Measurements from ENCODE around the gene GDI2.

Gene GDI2

GRCh38 chr10:5742116-5742515, 71.1 kb downstream of the GDI2 start:
- Histone ChIP-seq H3K27me3 (ENCODE audit: control insufficient read depth, insufficient read depth, low read length) (no peaks in the 10 kb centered on the region), H3K27ac (ENCODE audit: low read depth, low read length) (no peak overlapping the region), H3K9ac (ENCODE audit: low read length) (no peak overlapping the region), H3K4me3 (ENCODE audit: low read depth, low read length) (no peak overlapping the region), H3K9me3 (ENCODE audit: control insufficient read depth, insufficient read depth, low read depth, low read length) (no peaks in the 10 kb centered on the region), H3K36me3 (ENCODE audit: control insufficient read depth, insufficient read depth, low read length) (peaks cover 73% of the 10 kb centered on the region), H3K4me1 (ENCODE audit: control insufficient read depth, insufficient read depth, low read length) (no peaks in the 10 kb centered on the region)

GRCh38 chr10:5741276-5741675, 72.0 kb downstream of the GDI2 start:
- no peak overlapping the region for H3K27ac ChIP-seq (ENCODE audit: low read depth, low read length)
- H3K36me3 ChIP-seq (ENCODE audit: control insufficient read depth, insufficient read depth, low read length): peaks cover 70% of the 10 kb centered on the region

GRCh38 chr10:5738427-5738826, 74.8 kb downstream of the GDI2 start:
- H3K4me3 ChIP-seq (ENCODE audit: low read depth, low read length): no peak overlapping the region
- no peak overlapping the region for H3K9ac ChIP-seq (ENCODE audit: low read length)
- H3K27ac ChIP-seq (ENCODE audit: low read depth, low read length): no peak overlapping the region
- H3K36me3 ChIP-seq (ENCODE audit: control insufficient read depth, insufficient read depth, low read length): peaks cover 63% of the 10 kb centered on the region
- no peaks in the 10 kb centered on the region for H3K27me3 ChIP-seq (ENCODE audit: control insufficient read depth, insufficient read depth, low read length)
- H3K9me3 ChIP-seq (ENCODE audit: control insufficient read depth, insufficient read depth, low read depth, low read length): no peaks in the 10 kb centered on the region
- H3K4me1 ChIP-seq (ENCODE audit: control insufficient read depth, insufficient read depth, low read length): no peaks in the 10 kb centered on the region

More at GRCh38 chr10:5741276-5741675, 72.0 kb downstream of the GDI2 start:
- H3K4me1 ChIP-seq (ENCODE audit: control insufficient read depth, insufficient read depth, low read length): no peaks in the 10 kb centered on the region
- H3K9me3 ChIP-seq (ENCODE audit: control insufficient read depth, insufficient read depth, low read depth, low read length): no peaks in the 10 kb centered on the region
- H3K9ac ChIP-seq (ENCODE audit: low read length): no peak overlapping the region
- H3K4me3 ChIP-seq (ENCODE audit: low read depth, low read length): no peak overlapping the region
- no peaks in the 10 kb centered on the region for H3K27me3 ChIP-seq (ENCODE audit: control insufficient read depth, insufficient read depth, low read length)

GRCh38 chr10:5737352-5737751, 75.9 kb downstream of the GDI2 start:
- Histone ChIP-seq H3K27ac (ENCODE audit: low read depth, low read length) (no peak overlapping the region), H3K27me3 (ENCODE audit: control insufficient read depth, insufficient read depth, low read length) (no peaks in the 10 kb centered on the region), H3K9me3 (ENCODE audit: control insufficient read depth, insufficient read depth, low read depth, low read length) (no peaks in the 10 kb centered on the region), H3K4me1 (ENCODE audit: control insufficient read depth, insufficient read depth, low read length) (no peaks in the 10 kb centered on the region), H3K4me3 (ENCODE audit: low read depth, low read length) (no peak overlapping the region), H3K9ac (ENCODE audit: low read length) (no peak overlapping the region), H3K36me3 (ENCODE audit: control insufficient read depth, insufficient read depth, low read length) (peaks cover 60% of the 10 kb centered on the region)

- no peaks in the 10 kb centered on the region for H3K4me1 ChIP-seq (ENCODE audit: control insufficient read depth, insufficient read depth, low read length)
- no peak overlapping the region for H3K27ac ChIP-seq (ENCODE audit: low read depth, low read length)
- no peaks in the 10 kb centered on the region for H3K9me3 ChIP-seq (ENCODE audit: control insufficient read depth, insufficient read depth, low read depth, low read length)
- H3K4me3 ChIP-seq (ENCODE audit: low read depth, low read length): no peak overlapping the region
- H3K36me3 ChIP-seq (ENCODE audit: control insufficient read depth, insufficient read depth, low read length): peaks cover 60% of the 10 kb centered on the region
- H3K9ac ChIP-seq (ENCODE audit: low read length): no peak overlapping the region
- H3K27me3 ChIP-seq (ENCODE audit: control insufficient read depth, insufficient read depth, low read length): no peaks in the 10 kb centered on the region
These were observed 76.6 kb downstream of the GDI2 start for GRCh38 chr10:5736591-5736990.

GRCh38 chr10:5735119-5735518, 78.1 kb downstream of the GDI2 start:
- Histone ChIP-seq H3K27ac (ENCODE audit: low read depth, low read length) (no peak overlapping the region), H3K4me1 (ENCODE audit: control insufficient read depth, insufficient read depth, low read length) (no peaks in the 10 kb centered on the region), H3K9me3 (ENCODE audit: control insufficient read depth, insufficient read depth, low read depth, low read length) (no peaks in the 10 kb centered on the region), H3K36me3 (ENCODE audit: control insufficient read depth, insufficient read depth, low read length) (peaks cover 59% of the 10 kb centered on the region), H3K9ac (ENCODE audit: low read length) (no peak overlapping the region), H3K27me3 (ENCODE audit: control insufficient read depth, insufficient read depth, low read length) (no peaks in the 10 kb centered on the region), H3K4me3 (ENCODE audit: low read depth, low read length) (no peak overlapping the region)

GRCh38 chr10:5732141-5732540, 81.1 kb downstream of the GDI2 start:
- Histone ChIP-seq H3K27me3 (ENCODE audit: control insufficient read depth, insufficient read depth, low read length) (no peaks in the 10 kb centered on the region), H3K4me1 (ENCODE audit: control insufficient read depth, insufficient read depth, low read length) (no peaks in the 10 kb centered on the region), H3K36me3 (ENCODE audit: control insufficient read depth, insufficient read depth, low read length) (peaks cover 57% of the 10 kb centered on the region), H3K27ac (ENCODE audit: low read depth, low read length) (no peak overlapping the region), H3K9me3 (ENCODE audit: control insufficient read depth, insufficient read depth, low read depth, low read length) (no peaks in the 10 kb centered on the region), H3K9ac (ENCODE audit: low read length) (no peak overlapping the region), H3K4me3 (ENCODE audit: low read depth, low read length) (no peak overlapping the region)

- Histone ChIP-seq H3K27me3 (ENCODE audit: control insufficient read depth, insufficient read depth, low read length) (no peaks in the 10 kb centered on the region), H3K36me3 (ENCODE audit: control insufficient read depth, insufficient read depth, low read length) (peaks cover 60% of the 10 kb centered on the region), H3K9me3 (ENCODE audit: control insufficient read depth, insufficient read depth, low read depth, low read length) (no peaks in the 10 kb centered on the region), H3K9ac (ENCODE audit: low read length) (no peak overlapping the region), H3K4me3 (ENCODE audit: low read depth, low read length) (no peak overlapping the region), H3K4me1 (ENCODE audit: control insufficient read depth, insufficient read depth, low read length) (no peaks in the 10 kb centered on the region), H3K27ac (ENCODE audit: low read depth, low read length) (no peak overlapping the region)
These were observed 81.7 kb downstream of the GDI2 start for GRCh38 chr10:5731559-5731958.

- Histone ChIP-seq H3K4me3 (ENCODE audit: low read depth, low read length) (no peak overlapping the region), H3K27ac (ENCODE audit: low read depth, low read length) (no peak overlapping the region), H3K9me3 (ENCODE audit: control insufficient read depth, insufficient read depth, low read depth, low read length) (no peaks in the 10 kb centered on the region), H3K27me3 (ENCODE audit: control insufficient read depth, insufficient read depth, low read length) (no peaks in the 10 kb centered on the region), H3K4me1 (ENCODE audit: control insufficient read depth, insufficient read depth, low read length) (no peaks in the 10 kb centered on the region), H3K36me3 (ENCODE audit: control insufficient read depth, insufficient read depth, low read length) (peaks cover 61% of the 10 kb centered on the region), H3K9ac (ENCODE audit: low read length) (no peak overlapping the region)
These were observed 82.5 kb downstream of the GDI2 start for GRCh38 chr10:5730766-5731165.

GRCh38 chr10:5723692-5724091, 89.5 kb downstream of the GDI2 start:
- Histone ChIP-seq H3K4me1 (ENCODE audit: control insufficient read depth, insufficient read depth, low read length) (no peaks in the 10 kb centered on the region), H3K4me3 (ENCODE audit: low read depth, low read length) (no peak overlapping the region), H3K27ac (ENCODE audit: low read depth, low read length) (no peak overlapping the region), H3K9ac (ENCODE audit: low read length) (no peak overlapping the region), H3K36me3 (ENCODE audit: control insufficient read depth, insufficient read depth, low read length) (peaks cover 39% of the 10 kb centered on the region), H3K9me3 (ENCODE audit: control insufficient read depth, insufficient read depth, low read depth, low read length) (no peaks in the 10 kb centered on the region), H3K27me3 (ENCODE audit: control insufficient read depth, insufficient read depth, low read length) (no peaks in the 10 kb centered on the region)

GRCh38 chr10:5720182-5720581, 93.1 kb downstream of the GDI2 start:
- peaks cover 20% of the 10 kb centered on the region for H3K36me3 ChIP-seq (ENCODE audit: control insufficient read depth, insufficient read depth, low read length)
- H3K4me1 ChIP-seq (ENCODE audit: control insufficient read depth, insufficient read depth, low read length): no peaks in the 10 kb centered on the region

GRCh38 chr10:5719546-5719945, 93.7 kb downstream of the GDI2 start:
- H3K9me3 ChIP-seq (ENCODE audit: control insufficient read depth, insufficient read depth, low read depth, low read length): no peaks in the 10 kb centered on the region
- H3K4me1 ChIP-seq (ENCODE audit: control insufficient read depth, insufficient read depth, low read length): no peaks in the 10 kb centered on the region
- H3K4me3 ChIP-seq (ENCODE audit: low read depth, low read length): no peak overlapping the region
- H3K9ac ChIP-seq (ENCODE audit: low read length): no peak overlapping the region
- no peak overlapping the region for H3K27ac ChIP-seq (ENCODE audit: low read depth, low read length)
- no peaks in the 10 kb centered on the region for H3K27me3 ChIP-seq (ENCODE audit: control insufficient read depth, insufficient read depth, low read length)
- H3K36me3 ChIP-seq (ENCODE audit: control insufficient read depth, insufficient read depth, low read length): peaks cover 20% of the 10 kb centered on the region

More at GRCh38 chr10:5720182-5720581, 93.1 kb downstream of the GDI2 start:
- H3K27ac ChIP-seq (ENCODE audit: low read depth, low read length): no peak overlapping the region
- H3K9me3 ChIP-seq (ENCODE audit: control insufficient read depth, insufficient read depth, low read depth, low read length): no peaks in the 10 kb centered on the region
- no peak overlapping the region for H3K4me3 ChIP-seq (ENCODE audit: low read depth, low read length)
- H3K27me3 ChIP-seq (ENCODE audit: control insufficient read depth, insufficient read depth, low read length): no peaks in the 10 kb centered on the region
- H3K9ac ChIP-seq (ENCODE audit: low read length): no peak overlapping the region
